ENCODE measurements around the gene TTLL10.
"Not testable (repeated sequence)": the region's sequence is repeated elsewhere in the genome, so short reads cannot be mapped to it uniquely, and the experiment has no call there.

TTLL10 gene

GRCh38 chr1:1141911-1142250, 31.8 kb upstream of the TTLL10 start:
- DNase-seq, result no peak

GRCh38 chr1:1142352-1142751, 31.3 kb upstream of the TTLL10 start:
- DNase-seq, result not testable (repeated sequence)

GRCh38 chr1:1142844-1143243, 30.8 kb upstream of the TTLL10 start:
- DNase-seq, result no peak

- no peak for DNase-seq
Measured at GRCh38 chr1:1143636-1144035, 30.0 kb upstream of the TTLL10 start.

DNA sequence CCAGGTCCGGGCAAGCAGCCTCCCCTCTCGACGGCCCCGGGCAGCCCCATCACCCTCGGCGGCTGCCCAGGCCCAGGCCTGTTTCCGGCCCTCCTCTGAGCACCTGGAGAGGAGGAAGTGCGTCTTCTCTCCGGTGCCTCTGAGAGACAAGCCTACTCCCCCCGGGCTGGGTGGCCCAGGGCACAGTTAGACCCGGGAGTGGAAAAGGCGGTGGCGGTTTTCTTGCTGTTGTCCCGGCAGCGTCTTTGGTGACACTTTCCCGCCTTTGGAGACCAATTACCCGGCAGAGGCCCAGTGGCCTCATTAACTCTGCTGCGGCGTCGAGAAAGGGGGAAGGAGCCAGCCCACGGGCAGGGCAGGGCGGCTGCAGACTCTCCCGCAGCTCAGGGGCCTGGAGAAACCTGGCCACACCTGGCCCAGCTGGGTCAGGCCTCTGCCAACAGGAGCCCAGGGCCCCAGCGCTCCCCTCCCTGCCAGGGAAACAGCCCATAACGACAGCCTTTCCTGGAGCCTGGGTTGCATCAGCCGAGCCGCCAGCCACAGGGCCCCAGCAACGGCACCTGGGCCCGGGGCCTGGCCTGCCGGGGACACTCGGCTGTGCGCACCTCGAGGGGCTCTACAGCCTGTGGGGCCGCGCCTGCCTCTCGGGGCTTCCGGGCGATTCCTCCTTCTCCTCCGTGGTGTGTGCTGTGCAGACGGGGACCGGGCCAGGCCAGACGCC, 29.4 kb upstream of the TTLL10 start:
- DNase-seq, result peak; percentile 81

DNA sequence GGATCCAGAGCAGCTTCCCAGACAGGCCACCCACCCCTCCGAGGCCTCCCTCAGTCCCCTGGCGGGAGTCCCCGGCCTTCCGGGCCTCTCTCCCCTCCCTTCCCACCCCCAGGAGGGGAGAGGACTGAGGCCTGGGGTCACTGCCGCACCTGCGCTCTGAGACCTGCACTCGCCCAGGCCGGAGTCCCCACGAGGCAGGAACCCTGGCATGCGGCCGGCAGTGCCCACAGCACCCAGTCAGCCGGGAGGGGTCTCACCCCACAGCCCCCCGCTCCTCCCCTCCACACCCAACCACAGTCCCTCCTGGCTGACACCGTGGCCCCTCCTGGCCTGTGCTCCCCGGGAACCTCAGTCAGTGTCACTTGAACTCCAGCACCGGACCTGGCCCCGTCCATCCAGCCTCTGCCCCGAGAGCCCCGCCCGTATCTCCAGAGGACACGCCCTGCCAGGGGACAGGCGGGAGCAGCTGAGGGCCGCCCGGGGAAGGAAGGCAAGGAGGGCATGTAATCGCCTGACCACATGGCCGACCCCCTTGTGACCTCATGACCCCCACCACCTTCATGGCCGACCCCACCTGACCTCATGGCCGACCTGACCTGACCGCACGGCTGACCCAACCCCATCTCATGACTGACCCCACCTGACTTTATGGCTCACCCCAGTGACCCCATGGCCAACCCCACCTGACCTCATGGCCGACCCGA, 28.7 kb upstream of the TTLL10 start:
- no peak for DNase-seq

DNA sequence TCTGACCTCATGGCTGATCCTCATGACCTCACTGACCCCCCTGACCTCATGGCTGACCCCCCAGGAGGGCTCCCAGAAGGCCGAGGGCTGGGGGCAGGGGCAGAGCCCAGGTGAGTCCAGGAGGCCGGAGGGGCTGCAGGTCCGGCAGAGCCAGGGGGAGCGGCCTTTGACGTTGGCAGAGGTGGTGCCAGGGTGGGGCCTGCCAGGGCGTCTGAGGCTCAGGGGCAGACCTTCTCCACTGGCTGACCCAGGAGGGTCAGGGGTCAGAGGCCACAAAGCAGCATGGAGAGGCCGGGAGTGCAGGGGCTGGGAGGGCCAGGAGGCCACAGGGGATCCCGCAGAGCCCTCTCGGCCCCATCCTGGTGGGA, 28.1 kb upstream of the TTLL10 start:
- no peak for DNase-seq

- no peak for DNase-seq
Measured at GRCh38 chr1:1146026-1146425, 27.7 kb upstream of the TTLL10 start.

GRCh38 chr1:1146596-1146995, 27.1 kb upstream of the TTLL10 start:
- DNase-seq, result no peak

DNA sequence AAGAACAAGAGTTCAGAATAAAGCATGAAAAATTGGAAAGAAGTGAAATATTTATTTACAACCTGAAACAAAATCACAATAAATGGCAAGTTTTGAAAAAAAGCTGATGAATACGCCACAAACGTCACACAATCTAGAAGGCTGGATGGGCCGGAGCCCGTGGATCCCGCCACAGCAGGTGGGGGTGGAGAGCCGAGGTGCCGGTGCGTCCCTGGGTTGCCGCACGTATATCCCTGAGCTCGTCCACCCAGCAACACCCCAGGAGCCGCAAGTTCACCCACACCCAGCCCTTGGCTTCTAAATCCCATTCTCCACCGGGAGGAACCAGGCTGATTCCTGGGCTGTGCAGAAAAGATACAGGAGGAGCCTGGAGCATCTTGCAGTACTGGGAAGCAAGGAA, 25.6 kb upstream of the TTLL10 start:
- no peak for DNase-seq

GRCh38 chr1:1148569-1148968, 25.1 kb upstream of the TTLL10 start:
- DNase-seq, result no peak

DNA sequence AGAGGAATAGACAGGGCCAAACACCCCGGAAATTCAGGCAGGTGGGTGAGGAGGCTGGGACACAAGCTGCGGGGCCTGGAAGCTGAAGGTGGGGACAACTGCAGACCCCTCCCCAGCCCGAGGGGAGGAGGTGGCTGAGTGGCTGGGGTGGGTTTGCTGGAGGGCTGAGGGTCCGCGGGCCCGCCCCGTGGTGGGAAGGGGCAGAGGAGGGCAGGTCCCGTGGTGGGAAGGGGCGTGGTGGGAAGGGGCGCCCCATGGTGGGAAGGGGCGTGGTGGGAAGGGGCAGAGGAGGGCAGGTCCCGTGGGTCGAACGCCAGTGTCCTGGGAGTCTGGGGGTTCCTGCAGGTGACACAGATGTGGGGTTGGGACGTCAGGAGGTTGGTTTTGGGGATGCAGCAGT, 24.3 kb upstream of the TTLL10 start:
- no peak for DNase-seq

- DNase-seq, result no peak
Measured at GRCh38 chr1:1150100-1150499, 23.6 kb upstream of the TTLL10 start.

DNA sequence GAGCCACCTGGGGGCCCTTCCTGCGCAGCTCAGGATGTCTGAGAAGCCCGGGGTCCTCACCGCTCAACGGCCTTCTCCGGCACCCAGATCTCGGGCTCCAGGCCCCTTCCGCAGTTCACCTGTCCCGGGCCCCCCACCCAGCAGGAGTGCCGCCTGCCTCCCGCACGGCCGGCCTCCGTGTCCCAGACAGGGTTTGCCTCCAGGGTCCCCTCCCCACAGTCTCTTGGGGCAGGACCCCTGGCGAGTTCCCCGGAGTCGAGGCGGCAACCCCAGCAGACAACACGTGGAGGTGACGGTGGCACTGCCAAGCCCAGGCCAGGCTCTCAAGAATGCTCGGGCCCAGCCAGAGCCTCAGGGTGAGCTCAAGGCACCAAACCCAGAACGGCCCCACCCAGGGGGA, 22.4 kb upstream of the TTLL10 start:
- DNase-seq, result no peak

DNA sequence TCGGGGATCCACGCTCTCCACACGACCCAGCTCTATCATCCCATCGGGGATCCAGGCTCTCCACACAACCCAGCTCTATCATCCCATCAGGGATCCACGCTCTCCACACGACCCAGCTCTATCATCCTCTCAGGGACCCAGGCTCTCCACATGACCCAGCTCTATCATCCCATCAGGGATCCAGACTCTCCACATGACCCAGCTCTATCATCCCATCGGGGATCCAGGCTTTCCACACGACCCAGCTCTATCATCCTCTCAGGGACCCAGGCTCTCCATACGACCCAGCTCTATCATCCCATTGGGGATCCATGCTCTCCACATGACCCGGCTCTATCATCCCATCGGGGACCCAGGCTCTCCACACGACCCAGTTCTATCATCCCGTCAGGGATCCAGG, 21.2 kb upstream of the TTLL10 start:
- not testable (repeated sequence) for DNase-seq

- not testable (repeated sequence) for DNase-seq
Measured at GRCh38 chr1:1153215-1153614, 20.5 kb upstream of the TTLL10 start.

GRCh38 chr1:1153874-1154273, 19.8 kb upstream of the TTLL10 start:
- DNase-seq, result no peak

DNA sequence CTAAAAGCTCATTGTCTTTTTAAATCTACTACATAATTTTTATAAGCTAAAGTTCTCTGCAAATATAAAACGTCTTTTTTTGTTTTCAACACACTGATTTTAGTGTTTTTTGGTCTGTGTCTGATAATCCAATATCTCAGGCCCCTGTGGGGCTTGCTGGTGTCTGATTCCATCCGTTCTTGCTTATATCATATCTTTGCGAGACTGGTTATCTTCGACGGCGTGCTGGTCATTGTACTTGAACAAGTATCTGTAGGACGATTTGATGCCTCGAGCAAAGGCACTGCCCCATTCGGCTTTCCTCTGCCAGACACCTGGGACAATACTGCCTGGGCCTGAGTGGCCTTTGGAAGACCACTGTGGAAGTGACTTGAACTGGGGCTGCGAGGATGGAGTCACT, 18.4 kb upstream of the TTLL10 start:
- no peak for DNase-seq

GRCh38 chr1:1156140-1157032, 17.3 kb upstream of the TTLL10 start:
- DNase-seq, result no peak

- no peak for DNase-seq
Measured at GRCh38 chr1:1157033-1157365, 16.7 kb upstream of the TTLL10 start.

- peak; percentile 60 for DNase-seq
Measured at GRCh38 chr1:1157426-1157913, 16.2 kb upstream of the TTLL10 start.

DNA sequence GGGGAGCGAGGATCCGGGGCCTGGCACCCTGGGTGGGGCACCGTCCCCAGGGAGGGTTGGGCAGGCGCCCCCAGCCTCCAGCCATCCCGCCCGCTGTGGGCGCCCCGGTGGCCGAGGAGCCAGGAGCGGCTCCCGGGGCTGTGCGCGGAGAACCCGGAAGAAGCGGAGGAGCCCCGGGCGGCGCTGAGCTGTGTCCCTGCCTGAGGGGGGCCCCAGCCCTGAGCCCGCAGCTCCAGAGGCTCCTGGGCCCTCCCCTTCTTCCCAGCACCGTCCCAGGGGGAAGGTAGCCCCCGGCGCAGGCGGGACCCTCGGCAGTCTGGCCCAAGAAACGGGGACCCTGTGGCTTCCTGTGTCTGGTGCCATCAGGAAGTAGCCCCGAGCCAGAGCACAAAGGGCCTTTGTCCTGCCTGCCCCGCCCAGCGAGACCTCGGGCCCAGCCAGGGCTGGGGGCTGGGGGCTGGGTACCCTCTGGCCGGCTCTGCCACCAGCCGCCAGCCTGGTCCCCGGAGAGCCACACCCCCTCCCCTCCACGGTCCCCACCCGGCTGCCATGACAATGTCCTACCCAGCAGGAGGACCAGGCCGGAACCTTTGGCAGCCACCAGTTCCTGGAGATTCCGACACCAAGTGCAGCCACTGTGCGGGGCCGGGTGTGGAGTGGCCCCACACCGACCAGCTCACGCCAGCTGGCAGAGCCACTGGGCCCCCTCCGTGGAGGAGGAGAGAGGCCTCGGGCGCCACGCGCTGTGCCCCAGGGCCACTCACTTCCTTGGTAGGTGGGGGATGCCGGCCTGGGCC, 15.6 kb upstream of the TTLL10 start:
- DNase-seq, result peak; percentile 32

All from NCI-H2029 (cell line).